K562 (cell line): ENCODE measurements around the gene LRTM1. TPM values are rescaled to one million over a fixed set of nuclear protein-coding genes. Genes with fewer than 3 reads are reported as not detected.

Source experiments
- ATAC-seq: fragments of 200-7000 bp; cut with Tn5 transposase; 3 replicates; pipeline ENCODE4 v1.9.1; 2020; ENCODE audit warnings: moderate library complexity
- BruUV-seq: library from RNA; stranded (reverse); fragments of 400-500 nt; replicated peaks from 2 replicates; lab custom pipeline; 2021; lab: Mats Ljungman, UMichigan
- CTCF ChIA-PET: fragments of 300-600 bp; formaldehyde crosslinking; extraction: SDS; loops from one replicate; lab custom pipeline; 2021; ENCODE audit warnings: low intra/inter-chr PET ratio; lab: Yijun Ruan, JAX
- POLR2A ChIA-PET: fragments of 300-600, 350-650 bp; sonication (Branson Sonifier 250); formaldehyde crosslinking; extraction: SDS; loops from one replicate; lab custom pipeline; 2021; ENCODE audit warnings: antibody characterized with exemption, inconsistent platforms; lab: Yijun Ruan, JAX
- DNase-seq, 4 experiments: peaks; one replicate each; pipeline versions ENCODE4 v3.0.0 to v3.0.0-alpha.2; 2011 to 2018; ENCODE audit warnings: low spot score in 3 of 4, mixed read lengths in 3 of 4; ENCODE audit errors: extremely low read depth in 1 of 4
- FAIRE-seq: peaks from 2 replicates; lab custom pipeline; 2011; peaks lifted over from hg19 to GRCh38; lab: Jason Lieb, UNC
- H2AFZ ChIP-seq: 2 replicates; pipeline ENCODE4 v1.6.0; 2011; ENCODE audit warnings: low read depth, low read length, control low read depth, inconsistent platforms
- H3K27ac ChIP-seq: fragments of 200-600 bp; 3 replicates; pipeline ENCODE4 v1.8.0; 2011; ENCODE audit warnings: low read depth, mild to moderate bottlenecking, control low read depth, inconsistent platforms, low read length, moderate library complexity, mixed read lengths; ENCODE audit errors: extremely low read depth
- H3K27me3 ChIP-seq, 2 experiments: fragments of 300-600 bp in 1 of 2; 2 replicates in 1 of 2; 3 replicates in 1 of 2; pipeline versions ENCODE4 v1.6.0 to v1.8.0; 2011; ENCODE audit warnings: inconsistent platforms in 2 of 2, low read length in 2 of 2, mild to moderate bottlenecking in 1 of 2, mixed read lengths in 1 of 2, moderate library complexity in 1 of 2; ENCODE audit not compliant: control insufficient read depth in 2 of 2, insufficient read depth in 2 of 2
- H3K36me3 ChIP-seq: fragments of 300-600 bp; 3 replicates; pipeline ENCODE4 v1.8.0; 2011; ENCODE audit warnings: mild to moderate bottlenecking, low read length, inconsistent platforms; ENCODE audit not compliant: control insufficient read depth, insufficient read depth
- H3K4me1 ChIP-seq, 2 experiments: fragments of 200-600 bp in 1 of 2; replicated peaks in 1 of 2; 2 replicates in 1 of 2; 3 replicates in 1 of 2; pipeline versions ENCODE4 v1.5.1 to v1.8.0; 2011; ENCODE audit warnings: inconsistent platforms in 2 of 2, low read length in 2 of 2, mild to moderate bottlenecking in 1 of 2, mixed read lengths in 1 of 2, moderate library complexity in 1 of 2; ENCODE audit not compliant: control insufficient read depth in 2 of 2, insufficient read depth in 2 of 2
- H3K4me2 ChIP-seq: 2 replicates; pipeline ENCODE4 v1.6.1; 2011; ENCODE audit warnings: low read length, control low read depth, inconsistent platforms, mixed read lengths; ENCODE audit not compliant: insufficient read depth
- H3K4me3 ChIP-seq: fragments of 200-600 bp; sonication (generic), shearing (Covaris generic); 2 replicates; pipeline ENCODE4 v1.5.1; 2016; ENCODE audit warnings: control low read depth, inconsistent platforms
- H3K79me2 ChIP-seq: fragments of 200-600 bp; 3 replicates; pipeline ENCODE4 v1.8.0; 2011; ENCODE audit warnings: low read length, inconsistent platforms; ENCODE audit not compliant: control insufficient read depth, insufficient read depth
- H3K9ac ChIP-seq, 2 experiments: 2 replicates each; pipeline versions ENCODE4 v1.6.0 to v1.6.1; 2011; ENCODE audit warnings: low read depth in 2 of 2, low read length in 2 of 2, control low read depth in 1 of 2, inconsistent platforms in 1 of 2, mild to moderate bottlenecking in 1 of 2, mixed read lengths in 1 of 2; ENCODE audit not compliant: insufficient read depth in 1 of 2
- H3K9me1 ChIP-seq: one replicate; pipeline ENCODE4 v1.6.0; 2011; ENCODE audit warnings: inconsistent platforms, mild to moderate bottlenecking, low read length, moderate library complexity; ENCODE audit not compliant: control insufficient read depth, insufficient read depth
- H3K9me3 ChIP-seq: replicated peaks from 2 replicates; pipeline ENCODE4 v1.5.1; 2011; ENCODE audit warnings: low read depth, low read length, inconsistent platforms; ENCODE audit not compliant: control insufficient read depth, insufficient read depth
- H4K20me1 ChIP-seq: replicated peaks from 2 replicates; pipeline ENCODE4 v1.6.1; 2011; ENCODE audit warnings: low read length, inconsistent platforms, mixed read lengths; ENCODE audit not compliant: control insufficient read depth, insufficient read depth
- CBFA2T3 ChIP-seq: fragments of 450-650 bp; IDR thresholded peaks from 2 replicates; pipeline ENCODE4 v1.6.1; 2017
- MITF ChIP-seq: IDR thresholded peaks from 2 replicates; pipeline ENCODE4 v1.6.1; 2014; ENCODE audit warnings: antibody characterized with exemption
- RREB1 ChIP-seq: fragments of 250-450 bp; sonication (Bioruptor Pico); IDR thresholded peaks from 2 replicates; pipeline ENCODE4 v1.4.0; 2020
- ZZZ3 ChIP-seq: fragments of 450-650 bp; IDR thresholded peaks from 2 replicates; pipeline ENCODE4 v1.6.1; 2016; ENCODE audit warnings: antibody characterized with exemption, mild to moderate bottlenecking, moderate library complexity
- WGBS: fragments of 100-300 bp; shearing (Covaris generic); methylation state at CpG from one replicate; pipeline ENCODE4 v1.1.6; 2016; ENCODE audit warnings: low coverage, mixed read lengths; ENCODE audit not compliant: insufficient coverage; ENCODE audit errors: missing lambda C conversion rate; 5-methylcytosine and 5-hydroxymethylcytosine counted together
- in situ Hi-C: fragments of 300-500 bp; cut with MboI; formaldehyde crosslinking; loops from 4 replicates; pipeline ENCODE4 v1.15.0; 2018; ENCODE audit warnings: inconsistent platforms, mixed read lengths
- intact Hi-C: fragments of 100-400 bp; cut with micrococcal nuclease; formaldehyde crosslinking; loops from 2 replicates; pipeline ENCODE4 v1.14.2; 2022
- polyA plus RNA-seq, 8 experiments: library from polyadenylated mRNA; depleted of rRNA in 4 of 8; stranded (reverse) in 5 of 8; unstranded in 3 of 8; fragments of >200 nt; fragmentation: Nextera tagmentation in 2 of 8; fragmentation: Illumina TruSeq in 1 of 8; extraction: Ambion mirVana in 2 of 8; extraction: Trizol in 1 of 8; gene quantifications; 2 replicates each; pipeline versions ENCODE4 v1.2.1 to v1.2.3, GENCODE V29; 2011 to 2014; ENCODE audit warnings: inconsistent platforms in 1 of 8, missing spikeins in 1 of 8
- total RNA-seq, 7 experiments: library from RNA; depleted of rRNA in 6 of 7; stranded (reverse); fragments of >200 nt in 6 of 7; fragmentation: Illumina TruSeq in 2 of 7; extraction: Trizol in 2 of 7; gene quantifications; 2 replicates each; pipeline versions ENCODE4 v1.2.1 to v1.2.3, GENCODE V29; 2011 to 2021; ENCODE audit warnings: low replicate concordance in 1 of 7
- TF ChIP-seq, protein P1 (sequence below), 3 experiments: fragments of 200-800 bp in 1 of 3; sonication (Bioruptor generic) in 1 of 3; sonication (generic) in 1 of 3; formaldehyde crosslinking in 1 of 3; IDR thresholded peaks; 2 replicates each; pipeline versions ENCODE4 v1.6.1 to v1.8.0; 2016 to 2022; ENCODE audit warnings: mild to moderate bottlenecking in 2 of 3, missing compliant biosample characterization in 2 of 3, missing genetic modification characterization in 2 of 3, missing genetic modification reagents in 1 of 3

The LRTM1 gene
- total and polyA plus RNA-seq, 9 of the 15 experiments (the other 6 are each of a cell fraction or from before 2014, with no cell fraction given): not detected

DNA sequence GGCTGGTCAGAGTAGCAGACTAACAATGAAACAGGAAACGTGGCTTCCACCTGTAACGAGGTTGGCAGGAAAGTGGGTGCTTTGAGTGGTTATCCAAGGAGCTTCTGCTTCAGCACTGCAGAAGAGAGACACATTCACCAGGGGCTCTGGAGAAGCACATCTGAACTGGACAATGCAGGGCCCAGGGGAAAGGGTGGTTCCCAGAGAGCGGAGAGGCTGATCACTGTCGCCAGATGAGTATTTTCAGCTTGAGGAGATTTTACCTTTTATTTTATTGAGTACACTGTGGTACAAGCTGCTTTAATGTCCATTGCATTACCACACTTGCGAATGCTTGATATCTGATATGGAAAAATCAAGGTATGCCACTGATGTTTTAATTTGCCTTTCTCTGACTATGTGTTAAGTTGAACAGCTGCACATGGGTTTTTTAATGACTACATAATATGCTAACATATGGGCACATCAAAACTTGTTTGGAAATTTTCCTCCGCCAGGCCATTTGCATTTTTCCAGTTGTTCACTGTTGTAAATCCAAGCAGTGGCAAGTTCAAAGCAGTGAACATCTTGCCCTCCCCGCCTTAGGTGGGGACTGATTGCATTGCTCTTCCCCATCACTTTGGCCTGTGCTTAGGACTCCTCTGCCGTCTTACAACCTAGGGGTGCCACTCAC, 52.1 kb downstream of the LRTM1 start:
- Histone ChIP-seq H3K4me2 (no peak overlapping the region), H4K20me1 (no peaks in the 10 kb centered on the region), H3K27ac (no peak overlapping the region), H3K27me3 (no peaks in the 10 kb centered on the region), H3K4me1 (no peaks in the 10 kb centered on the region), H3K4me3 (no peak overlapping the region), H3K79me2 (no peaks in the 10 kb centered on the region), H2AFZ (no peak overlapping the region), H3K9ac (no peak overlapping the region), H3K9me1 (no peaks in the 10 kb centered on the region), H3K36me3 (no peaks in the 10 kb centered on the region), H3K9me3 (no peaks in the 10 kb centered on the region)
- no peak for ATAC-seq
- POLR2A ChIA-PET: interaction anchor here (1.3 kb wide), 1 partner anchor 15 kb away, joined by 3 read pairs; no protein-coding TSS in a partner anchor
- WGBS: 2% methylated on average over 8 of the region's 8 CpGs
- no TSS peak for BruUV-seq
- intact Hi-C loops (loop anchor here (10.0 kb wide), 1 partner anchor 109 kb away; no protein-coding TSS in a partner anchor), in situ Hi-C loops (no loop called here)
- no peak for DNase-seq
- CTCF ChIA-PET: no interaction called here
- TF ChIP-seq MITF (no peak), RREB1 (CRISPR knock-in tag) (no peak), ZZZ3 (no peak), CBFA2T3 (no peak)
- TF ChIP-seq, protein P1, sequence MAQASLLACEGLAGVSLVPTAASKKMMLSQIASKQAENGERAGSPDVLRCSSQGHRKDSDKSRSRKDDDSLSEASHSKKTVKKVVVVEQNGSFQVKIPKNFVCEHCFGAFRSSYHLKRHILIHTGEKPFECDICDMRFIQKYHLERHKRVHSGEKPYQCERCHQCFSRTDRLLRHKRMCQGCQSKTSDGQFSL (CRISPR knock-in tag; IDR thresholded peaks at IDR 0.05): no peak
- TF ChIP-seq, protein P1 (tag; IDR thresholded peaks at IDR 0.05): no peak
- FAIRE-seq: no peak
